ENCODE results near the gene YBEY.
A peak's percentile ranks its signal among the peaks of the same experiment; 100 is the strongest.

YBEY gene

DNA sequence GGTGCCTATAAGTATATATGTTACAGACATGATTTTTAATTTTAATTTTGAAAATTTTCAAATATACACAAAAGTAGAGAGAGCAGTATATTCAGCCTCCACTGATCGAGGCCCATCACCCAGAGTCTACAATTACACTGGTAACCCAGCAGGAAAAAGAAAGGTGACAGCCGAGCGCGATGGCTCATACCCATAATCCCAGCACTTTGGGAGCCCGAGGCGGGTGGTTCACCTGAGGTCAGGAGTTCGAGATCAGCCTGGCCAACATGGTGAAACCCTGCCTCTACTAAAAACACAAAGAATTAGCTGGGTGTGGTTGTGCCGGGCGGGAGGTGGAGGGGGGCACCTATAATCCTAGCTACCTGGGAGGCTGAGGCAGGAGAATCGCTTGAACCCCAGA lies 1.4 kb downstream of the YBEY start:
- H3K27ac ChIP-seq = no peak overlapping the region
- DNase-seq = no peak
- in situ Hi-C loops (cut with HindIII; ENCODE audit: low pct_ligation_motif_present, low sequenced_read_pairs) = no loop called here

DNA sequence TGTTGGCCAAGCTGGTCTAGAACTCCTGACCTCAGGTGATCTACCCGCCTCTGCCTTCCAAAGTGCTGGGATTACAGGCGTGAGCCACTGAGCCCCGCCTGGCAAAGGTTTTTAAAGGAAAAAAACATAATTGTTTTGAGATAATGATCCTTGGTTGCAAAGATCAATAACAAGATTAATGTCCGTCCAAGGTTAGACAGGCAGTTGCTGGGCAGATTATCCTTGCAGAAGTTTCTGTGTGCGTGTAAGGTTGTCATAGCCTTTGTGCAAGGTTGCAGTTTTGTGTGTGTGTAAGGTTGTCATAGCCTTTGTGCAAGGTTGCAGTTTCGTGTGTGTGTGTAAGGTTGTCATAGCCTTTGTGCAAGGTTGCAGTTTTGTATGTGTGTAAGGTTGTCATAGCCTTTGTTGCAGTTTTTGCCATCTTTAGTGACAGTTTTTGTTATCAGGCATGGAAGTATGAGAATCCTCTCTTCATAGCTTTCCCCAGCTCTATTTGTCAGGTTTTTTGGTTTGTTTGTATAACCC lies 3.6 kb downstream of the YBEY start:
- in situ Hi-C loops (cut with HindIII; ENCODE audit: low pct_ligation_motif_present, low sequenced_read_pairs) = no loop called here
- Histone ChIP-seq H3K27me3 (replicated peaks) (no peaks in the 10 kb centered on the region), H3K36me3 (replicated peaks) (peaks cover 2% of the 10 kb centered on the region), H3K4me3 (ENCODE audit: low read depth, low read length) (no peak overlapping the region), H3K27ac (no peak overlapping the region)
- no peak for DNase-seq
- TF ChIP-seq CTCF (IDR thresholded peaks at IDR 0.05; ENCODE audit: low read depth, low read length, missing control alignments) = no peak

More for the DNA sequence above, 1.4 kb downstream of the YBEY start:
- no peaks in the 10 kb centered on the region for H3K27me3 ChIP-seq (replicated peaks)
- H3K4me3 ChIP-seq (ENCODE audit: low read depth, low read length) = no peak overlapping the region
- TF ChIP-seq CTCF (IDR thresholded peaks at IDR 0.05; ENCODE audit: low read depth, low read length, missing control alignments) = no peak
- peaks cover 6% of the 10 kb centered on the region for H3K36me3 ChIP-seq (replicated peaks)

DNA sequence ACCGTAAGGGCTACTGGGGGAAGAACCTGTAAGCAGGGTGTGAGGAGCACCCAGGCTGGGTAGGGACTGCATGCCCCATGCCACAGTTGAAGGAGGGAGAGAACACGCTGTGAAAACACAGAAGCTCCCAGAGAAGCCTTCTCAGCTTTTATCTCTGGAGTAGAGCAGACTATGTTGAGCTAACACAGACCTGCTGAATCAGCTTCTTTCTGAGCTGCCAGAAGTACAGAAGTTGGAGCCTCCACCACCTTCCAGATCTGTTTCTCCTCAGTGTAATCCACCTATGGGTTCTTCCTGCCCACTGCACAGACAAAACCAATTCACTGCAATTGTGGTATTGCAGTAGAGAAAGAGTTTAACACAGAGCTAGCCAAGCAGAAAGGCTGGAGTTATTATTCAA lies 5.4 kb downstream of the YBEY start:
- Histone ChIP-seq H3K27ac (no peak overlapping the region), H3K27me3 (replicated peaks) (no peaks in the 10 kb centered on the region), H3K4me3 (ENCODE audit: low read depth, low read length) (no peak overlapping the region), H3K36me3 (replicated peaks) (peaks cover 2% of the 10 kb centered on the region)
- no peak for DNase-seq
- TF ChIP-seq CTCF (IDR thresholded peaks at IDR 0.05; ENCODE audit: low read depth, low read length, missing control alignments) = no peak
- in situ Hi-C loops (cut with HindIII; ENCODE audit: low pct_ligation_motif_present, low sequenced_read_pairs) = no loop called here

DNA sequence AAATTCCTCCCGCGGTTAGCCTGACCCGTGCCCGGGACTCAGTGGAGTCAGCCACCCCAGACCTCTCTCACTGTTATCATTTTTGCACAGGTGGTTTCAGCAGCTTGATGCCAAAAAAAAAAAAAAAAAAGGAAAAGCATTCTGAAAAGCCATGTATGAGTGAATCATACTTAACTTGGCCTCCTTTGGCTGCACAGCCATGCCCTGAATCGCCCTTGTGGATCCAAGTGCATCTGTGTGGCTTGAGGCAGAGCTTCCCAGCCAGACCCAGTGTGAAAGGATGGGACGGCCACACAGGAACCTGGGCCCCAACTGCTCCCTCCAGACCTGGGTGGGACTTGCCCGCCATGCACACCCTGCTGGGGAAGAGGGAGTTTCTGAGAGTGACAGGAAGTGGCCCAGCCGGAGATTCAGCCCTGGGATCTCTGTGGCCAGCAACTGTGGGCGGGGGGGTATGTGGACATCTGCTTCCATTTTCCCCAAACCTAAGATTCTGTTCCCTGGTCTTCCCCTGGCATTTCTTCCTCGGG lies 8.6 kb downstream of the YBEY start:
- Histone ChIP-seq H3K27ac (peak overlapping the region; percentile 42), H3K4me3 (ENCODE audit: low read depth, low read length) (no peak overlapping the region), H3K27me3 (replicated peaks) (no peaks in the 10 kb centered on the region), H3K36me3 (replicated peaks) (peaks cover 2% of the 10 kb centered on the region)
- peak; percentile 55 for DNase-seq
- in situ Hi-C loops (cut with HindIII; ENCODE audit: low pct_ligation_motif_present, low sequenced_read_pairs) = no loop called here
- no peak for TF ChIP-seq CTCF (IDR thresholded peaks at IDR 0.05; ENCODE audit: low read depth, low read length, missing control alignments)

- peak; percentile 46 for DNase-seq
- H3K27me3 ChIP-seq (replicated peaks) = no peaks in the 10 kb centered on the region
- no peak for TF ChIP-seq CTCF (IDR thresholded peaks at IDR 0.05; ENCODE audit: low read depth, low read length, missing control alignments)
- no peak overlapping the region for H3K4me3 ChIP-seq (ENCODE audit: low read depth, low read length)
- H3K36me3 ChIP-seq (replicated peaks) = peaks cover 2% of the 10 kb centered on the region
- in situ Hi-C loops (cut with HindIII; ENCODE audit: low pct_ligation_motif_present, low sequenced_read_pairs) = no loop called here
- H3K27ac ChIP-seq = peak overlapping the region; percentile 42
Measured at GRCh38 chr21:46295177-46295770, 9.1 kb downstream of the YBEY start.

Data from brain microvascular endothelial cell (primary cell).